ENCODE data around the gene PTPDC1. TPM values are rescaled to one million over a fixed set of nuclear protein-coding genes. Genes with fewer than 3 reads are reported as not detected.

The PTPDC1 gene
- total and polyA plus RNA-seq, 9 of the 15 experiments (the other 6 are each of a cell fraction or from before 2014, with no cell fraction given), result 1.1 to 8.1 (median 5.7) TPM

GRCh38 chr9:94076557-94076956 is 7.7 kb upstream of the PTPDC1 start:
- H2AFZ ChIP-seq (ENCODE audit: low read depth, low read length), result no peak overlapping the region
- no peak for ATAC-seq
- H3K27ac ChIP-seq (ENCODE audit: extremely low read depth, low read depth, low read length), result no peak overlapping the region
- H4K20me1 ChIP-seq (replicated peaks; ENCODE audit: control insufficient read depth, insufficient read depth, low read length), result no peaks in the 10 kb centered on the region
- TF ChIP-seq ZFP91 (CRISPR knock-in tag; IDR thresholded peaks at IDR 0.05), result no peak
- no peak for TF ChIP-seq PKNOX1 (IDR thresholded peaks at IDR 0.05)
- TF ChIP-seq HINFP (tag; conservative IDR thresholded peaks at IDR 0.05; ENCODE audit: low read depth), result no peak
- H3K27me3 ChIP-seq (ENCODE audit: control insufficient read depth in 2 of 2, insufficient read depth in 2 of 2, low read length in 2 of 2), result no peaks in the 10 kb centered on the region
- FAIRE-seq, result no peak
- H3K36me3 ChIP-seq (ENCODE audit: control insufficient read depth, insufficient read depth, low read length), result no peaks in the 10 kb centered on the region
- no TSS peak for BruUV-seq (replicated peaks)
- no peak for DNase-seq (ENCODE audit: extremely low read depth in 1 of 4, low spot score in 3 of 4)
- H3K4me1 ChIP-seq (replicated peaks in 1 of 2; ENCODE audit: control insufficient read depth in 2 of 2, insufficient read depth in 2 of 2, low read length in 2 of 2), result peaks cover 0 to 6% of the 10 kb centered on the region in 2 experiments; a peak in 2 of 5 replicates
- H3K4me2 ChIP-seq (ENCODE audit: insufficient read depth, low read length), result no peak overlapping the region
- WGBS (ENCODE audit: insufficient coverage, low coverage, missing lambda C conversion rate), result 50% methylated on average over 1 of the region's 1 CpG
- H3K9me3 ChIP-seq (replicated peaks; ENCODE audit: control insufficient read depth, insufficient read depth, low read depth, low read length), result no peaks in the 10 kb centered on the region
- no peaks in the 10 kb centered on the region for H3K79me2 ChIP-seq (ENCODE audit: control insufficient read depth, insufficient read depth, low read length)
- CTCF ChIA-PET (ENCODE audit: low intra/inter-chr PET ratio), result no interaction called here
- no peak overlapping the region for H3K4me3 ChIP-seq
- in situ Hi-C loops (cut with MboI) (no loop called here), intact Hi-C loops (cut with micrococcal nuclease) (no loop called here)
- H3K9ac ChIP-seq (ENCODE audit: insufficient read depth in 1 of 2, low read depth in 2 of 2, low read length in 2 of 2), result no peak overlapping the region
- POLR2A ChIA-PET, result no interaction called here
- no peaks in the 10 kb centered on the region for H3K9me1 ChIP-seq (ENCODE audit: control insufficient read depth, insufficient read depth, low read length)

Data from K562 (cell line).